HL-60 (cell line): ENCODE data around the gene GADD45G.

Source experiments
- GABPA ChIP-seq: IDR thresholded peaks from 2 replicates; pipeline ENCODE4 v1.6.1; 2012; ENCODE audit warnings: low read depth
- TF ChIP-seq, protein P1 (sequence below): IDR thresholded peaks from one replicate; pipeline ENCODE4 v1.5.1; 2011; ENCODE audit warnings: low read length, control low read depth, inconsistent platforms; ENCODE audit not compliant: insufficient read depth

- TF ChIP-seq, protein P1, sequence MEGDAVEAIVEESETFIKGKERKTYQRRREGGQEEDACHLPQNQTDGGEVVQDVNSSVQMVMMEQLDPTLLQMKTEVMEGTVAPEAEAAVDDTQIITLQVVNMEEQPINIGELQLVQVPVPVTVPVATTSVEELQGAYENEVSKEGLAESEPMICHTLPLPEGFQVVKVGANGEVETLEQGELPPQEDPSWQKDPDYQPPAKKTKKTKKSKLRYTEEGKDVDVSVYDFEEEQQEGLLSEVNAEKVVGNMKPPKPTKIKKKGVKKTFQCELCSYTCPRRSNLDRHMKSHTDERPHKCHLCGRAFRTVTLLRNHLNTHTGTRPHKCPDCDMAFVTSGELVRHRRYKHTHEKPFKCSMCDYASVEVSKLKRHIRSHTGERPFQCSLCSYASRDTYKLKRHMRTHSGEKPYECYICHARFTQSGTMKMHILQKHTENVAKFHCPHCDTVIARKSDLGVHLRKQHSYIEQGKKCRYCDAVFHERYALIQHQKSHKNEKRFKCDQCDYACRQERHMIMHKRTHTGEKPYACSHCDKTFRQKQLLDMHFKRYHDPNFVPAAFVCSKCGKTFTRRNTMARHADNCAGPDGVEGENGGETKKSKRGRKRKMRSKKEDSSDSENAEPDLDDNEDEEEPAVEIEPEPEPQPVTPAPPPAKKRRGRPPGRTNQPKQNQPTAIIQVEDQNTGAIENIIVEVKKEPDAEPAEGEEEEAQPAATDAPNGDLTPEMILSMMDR: no peak
- TF ChIP-seq GABPA: no peak
Observed at GRCh38 chr9:89598363-89598713, 6.5 kb upstream of the GADD45G start.
